Fibroblast of pulmonary artery (primary cell): Measurements from ENCODE around the gene OR7C2.

ENCODE experiments used
- DNase-seq: peaks from one replicate; pipeline ENCODE4 v3.0.0-alpha.2; 2010; ENCODE audit warnings: low read depth
- H3K4me3 ChIP-seq: replicated peaks from 2 replicates; pipeline ENCODE4 v1.5.1; 2011; ENCODE audit warnings: low read depth, mild to moderate bottlenecking, control low read depth, low read length, moderate library complexity
- CTCF ChIP-seq: IDR thresholded peaks from 2 replicates; pipeline ENCODE4 v1.5.1; 2011; ENCODE audit warnings: mild to moderate bottlenecking, control low read depth, low read length, inconsistent platforms; ENCODE audit errors: missing control alignments

Gene OR7C2

GRCh38 chr19:14941189-14941588 is at the start of gene OR7C2:
Gene OR7C2 (plus strand): TSS chr19:14941489. CDS start chr19:14941489, 0 bp downstream.
- DNase-seq, result no peak
- no peak for TF ChIP-seq CTCF
- H3K4me3 ChIP-seq, result no peak within 1 kb of the TSS

GRCh38 chr19:14901675-14902260 is 39.5 kb upstream of the OR7C2 start:
- peak; percentile 0 for DNase-seq
- no peak overlapping the region for H3K4me3 ChIP-seq
- TF ChIP-seq CTCF, result no peak

- no peak for DNase-seq
- no peak overlapping the region for H3K4me3 ChIP-seq
- no peak for TF ChIP-seq CTCF
These were observed 34.6 kb upstream of the OR7C2 start for GRCh38 chr19:14906711-14907110.

- no peak overlapping the region for H3K4me3 ChIP-seq
- no peak for TF ChIP-seq CTCF
- DNase-seq, result no peak
These were observed 26.2 kb upstream of the OR7C2 start for GRCh38 chr19:14915116-14915515.

- no peak for TF ChIP-seq CTCF
- no peak for DNase-seq
- no peak overlapping the region for H3K4me3 ChIP-seq
These were observed 24.4 kb upstream of the OR7C2 start for GRCh38 chr19:14916848-14917247.

- H3K4me3 ChIP-seq, result no peak overlapping the region
- no peak for DNase-seq
- no peak for TF ChIP-seq CTCF
These were observed 7.8 kb upstream of the OR7C2 start for GRCh38 chr19:14933506-14933905.

- TF ChIP-seq CTCF, result no peak
- no peak for DNase-seq
- no peak overlapping the region for H3K4me3 ChIP-seq
These were observed 1.0 kb upstream of the OR7C2 start for GRCh38 chr19:14940266-14940665.
